IPS-NIHi11 (cell line): ENCODE data around the gene PDE3A.
"Not testable (repeated sequence)": the region's sequence is repeated elsewhere in the genome, so short reads cannot be mapped to it uniquely, and the experiment has no call there.

Experiments
- DNase-seq: peaks from one replicate; pipeline ENCODE4 v3.0.0; 2012; ENCODE audit warnings: mixed read lengths, low spot score

PDE3A gene

GRCh38 chr12:20374795-20375194 lies 6.5 kb downstream of the PDE3A start:
- DNase-seq = no peak

- DNase-seq = no peak
Measured at GRCh38 chr12:20375560-20375959, 7.2 kb downstream of the PDE3A start.

- DNase-seq = no peak
Measured at GRCh38 chr12:20376984-20377383, 8.6 kb downstream of the PDE3A start.

- no peak for DNase-seq
Measured at GRCh38 chr12:20377750-20378149, 9.4 kb downstream of the PDE3A start.

GRCh38 chr12:20382117-20382516 lies 13.8 kb downstream of the PDE3A start:
- DNase-seq = no peak

GRCh38 chr12:20383612-20384011 lies 15.3 kb downstream of the PDE3A start:
- DNase-seq = no peak

- DNase-seq = not testable (repeated sequence)
Measured at GRCh38 chr12:20384836-20385235, 16.5 kb downstream of the PDE3A start.

GRCh38 chr12:20390846-20391245 lies 22.5 kb downstream of the PDE3A start:
- no peak for DNase-seq

GRCh38 chr12:20392339-20392738 lies 24.0 kb downstream of the PDE3A start:
- no peak for DNase-seq

- no peak for DNase-seq
Measured at GRCh38 chr12:20393707-20394106, 25.4 kb downstream of the PDE3A start.

GRCh38 chr12:20395791-20396550 lies 27.6 kb downstream of the PDE3A start:
- no peak for DNase-seq

- no peak for DNase-seq
Measured at GRCh38 chr12:20398686-20399085, 30.3 kb downstream of the PDE3A start.

GRCh38 chr12:20400003-20400402 lies 31.7 kb downstream of the PDE3A start:
- DNase-seq = no peak

- no peak for DNase-seq
Measured at GRCh38 chr12:20403230-20403629, 34.9 kb downstream of the PDE3A start.

GRCh38 chr12:20404576-20405346 lies 36.4 kb downstream of the PDE3A start:
- DNase-seq = no peak

- no peak for DNase-seq
Measured at GRCh38 chr12:20409607-20410377, 41.5 kb downstream of the PDE3A start.

- DNase-seq = no peak
Measured at GRCh38 chr12:20410734-20411133, 42.4 kb downstream of the PDE3A start.

GRCh38 chr12:20411345-20411744 lies 43.0 kb downstream of the PDE3A start:
- no peak for DNase-seq

GRCh38 chr12:20415028-20415427 lies 46.7 kb downstream of the PDE3A start:
- no peak for DNase-seq

GRCh38 chr12:20415641-20416040 lies 47.3 kb downstream of the PDE3A start:
- no peak for DNase-seq

GRCh38 chr12:20420557-20420956 lies 52.2 kb downstream of the PDE3A start:
- DNase-seq = no peak

- no peak for DNase-seq
Measured at GRCh38 chr12:20421421-20421820, 53.1 kb downstream of the PDE3A start.

- peak; percentile 25 for DNase-seq
Measured at GRCh38 chr12:20423557-20423956, 55.2 kb downstream of the PDE3A start.
